ENCODE measurements around the gene SYNE3. TPM values are rescaled to one million over a fixed set of nuclear protein-coding genes. Genes with fewer than 3 reads are reported as not detected.
"Not testable (repeated sequence)": the region's sequence is repeated elsewhere in the genome, so short reads cannot be mapped to it uniquely, and the experiment has no call there.

SYNE3 gene
- total and polyA plus RNA-seq, 5 donors = 5.2 to 18.0 (median 12.4) TPM

- ATAC-seq = no peak
- WGBS = 63% methylated on average over 6 of the region's 6 CpGs
- peaks cover 27% of the 10 kb centered on the region for H3K4me1 ChIP-seq (ENCODE audit: control insufficient read depth, insufficient read depth, low read length)
- intact Hi-C loops (cut with DNase I) = no loop called here
- H3K4me3 ChIP-seq (ENCODE audit: low read length) = no peak overlapping the region
- DNase-seq = no peak
- H3K27ac ChIP-seq (ENCODE audit: low read length) = no peak overlapping the region
- no peaks in the 10 kb centered on the region for H3K9me3 ChIP-seq (ENCODE audit: control insufficient read depth, low read length)
- H3K27me3 ChIP-seq (ENCODE audit: control insufficient read depth, insufficient read depth) = no peaks in the 10 kb centered on the region
Observed at GRCh38 chr14:95513291-95513690, 3.2 kb downstream of the SYNE3 start.

DNA sequence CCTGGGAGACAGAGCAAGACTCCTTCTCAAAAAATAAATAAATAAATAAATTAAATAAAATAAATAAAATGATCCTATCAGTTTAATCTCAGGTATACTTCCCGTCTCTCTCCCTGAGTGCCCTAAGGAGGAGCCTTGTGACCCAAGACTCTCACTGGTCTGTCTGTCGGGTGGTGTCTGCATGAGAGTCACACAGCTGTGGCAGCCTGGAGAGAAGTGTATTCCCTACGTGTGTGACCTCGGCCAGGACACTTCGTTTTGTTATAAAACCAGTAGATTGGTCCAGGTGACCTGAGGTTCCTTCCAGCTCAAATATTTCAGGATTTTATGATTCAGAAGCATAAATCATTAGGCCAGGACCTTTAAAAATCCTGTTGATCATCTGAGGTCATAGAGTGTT, 4.8 kb downstream of the SYNE3 start:
- H3K4me1 ChIP-seq (ENCODE audit: control insufficient read depth, insufficient read depth, low read length) = peaks cover 23% of the 10 kb centered on the region
- DNase-seq (no peak), ATAC-seq (no peak)
- no peaks in the 10 kb centered on the region for H3K9me3 ChIP-seq (ENCODE audit: control insufficient read depth, low read length)
- 88% methylated on average over 5 of the region's 5 CpGs for WGBS
- no peaks in the 10 kb centered on the region for H3K27me3 ChIP-seq (ENCODE audit: control insufficient read depth, insufficient read depth)
- no peak overlapping the region for H3K27ac ChIP-seq (ENCODE audit: low read length)
- intact Hi-C loops (cut with DNase I) = no loop called here
- no peak overlapping the region for H3K4me3 ChIP-seq (ENCODE audit: low read length)

DNA sequence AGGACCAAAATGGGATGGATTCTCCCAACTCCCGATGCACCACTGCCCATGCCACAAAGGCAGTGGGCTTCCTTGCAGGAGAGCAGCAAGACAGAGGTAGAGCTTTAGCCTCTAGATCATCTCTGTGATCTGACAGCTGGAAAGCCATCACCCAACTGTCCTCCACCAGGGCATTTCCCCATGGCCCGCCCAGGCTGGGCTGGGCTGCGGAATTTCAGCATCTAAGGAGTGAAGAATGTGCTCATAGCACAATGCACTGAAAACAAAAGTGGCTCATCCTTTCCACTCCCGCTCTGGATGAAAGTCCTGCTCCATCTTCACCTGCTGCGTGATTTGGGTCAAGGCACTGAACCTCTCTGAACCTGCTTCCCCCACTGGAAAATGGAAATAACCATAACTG, 5.6 kb downstream of the SYNE3 start:
- DNase-seq (no peak), ATAC-seq (no peak)
- Histone ChIP-seq H3K4me3 (ENCODE audit: low read length) (no peak overlapping the region), H3K27ac (ENCODE audit: low read length) (no peak overlapping the region), H3K27me3 (ENCODE audit: control insufficient read depth, insufficient read depth) (no peaks in the 10 kb centered on the region), H3K9me3 (ENCODE audit: control insufficient read depth, low read length) (no peaks in the 10 kb centered on the region), H3K4me1 (ENCODE audit: control insufficient read depth, insufficient read depth, low read length) (peaks cover 22% of the 10 kb centered on the region)
- WGBS = 86% methylated on average over 5 of the region's 5 CpGs
- intact Hi-C loops (cut with DNase I) = no loop called here

GRCh38 chr14:95510344-95510743, 6.1 kb downstream of the SYNE3 start:
- H3K4me3 ChIP-seq (ENCODE audit: low read length); H3K9me3 ChIP-seq (ENCODE audit: control insufficient read depth, low read length); ATAC-seq; H3K27me3 ChIP-seq (ENCODE audit: control insufficient read depth, insufficient read depth); intact Hi-C loops (cut with DNase I); DNase-seq; H3K27ac ChIP-seq (ENCODE audit: low read length): not testable (repeated sequence)
- peaks cover 19% of the 10 kb centered on the region for H3K4me1 ChIP-seq (ENCODE audit: control insufficient read depth, insufficient read depth, low read length)
- WGBS = 77% methylated on average over 9 of the region's 9 CpGs

- no peaks in the 10 kb centered on the region for H3K27me3 ChIP-seq (ENCODE audit: control insufficient read depth, insufficient read depth)
- H3K9me3 ChIP-seq (ENCODE audit: control insufficient read depth, low read length) = no peaks in the 10 kb centered on the region
- ATAC-seq (no peak), DNase-seq (no peak)
- peaks cover 17% of the 10 kb centered on the region for H3K4me1 ChIP-seq (ENCODE audit: control insufficient read depth, insufficient read depth, low read length)
- no peak overlapping the region for H3K4me3 ChIP-seq (ENCODE audit: low read length)
- H3K27ac ChIP-seq (ENCODE audit: low read length) = no peak overlapping the region
- intact Hi-C loops (cut with DNase I) = no loop called here
- 77% methylated on average over 6 of the region's 6 CpGs for WGBS
Observed at GRCh38 chr14:95509495-95509894, 7.0 kb downstream of the SYNE3 start.

DNA sequence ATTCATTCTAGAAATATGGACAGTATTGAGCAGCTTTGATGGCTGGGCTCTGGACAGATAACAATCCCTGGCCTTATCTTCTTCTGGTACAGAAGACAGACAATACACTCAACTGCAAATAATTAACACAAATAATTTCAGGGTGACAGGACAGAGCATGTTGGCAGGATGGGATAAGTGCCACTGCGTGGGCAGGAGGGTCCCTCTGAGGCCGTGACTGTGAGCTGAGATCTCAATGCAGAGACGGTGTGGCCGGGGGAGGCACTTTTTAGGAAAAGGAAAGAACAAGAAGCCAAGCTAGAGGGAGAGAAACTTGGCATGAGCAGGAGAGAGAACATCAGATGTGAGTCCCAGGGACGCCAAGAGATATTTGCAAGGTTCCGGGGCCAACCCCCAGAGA, 8.1 kb downstream of the SYNE3 start:
- H3K4me3 ChIP-seq (ENCODE audit: low read length) = no peak overlapping the region
- no peaks in the 10 kb centered on the region for H3K27me3 ChIP-seq (ENCODE audit: control insufficient read depth, insufficient read depth)
- DNase-seq = peak in 1 of 3 donors; percentile 20
- peaks cover 20% of the 10 kb centered on the region for H3K4me1 ChIP-seq (ENCODE audit: control insufficient read depth, insufficient read depth, low read length)
- no peak for ATAC-seq
- intact Hi-C loops (cut with DNase I) = no loop called here
- WGBS = 62% methylated on average over 6 of the region's 6 CpGs
- no peak overlapping the region for H3K27ac ChIP-seq (ENCODE audit: low read length)
- no peaks in the 10 kb centered on the region for H3K9me3 ChIP-seq (ENCODE audit: control insufficient read depth, low read length)

GRCh38 chr14:95507701-95508103, 8.7 kb downstream of the SYNE3 start:
- no peaks in the 10 kb centered on the region for H3K9me3 ChIP-seq (ENCODE audit: control insufficient read depth, low read length)
- H3K4me3 ChIP-seq (ENCODE audit: low read length) = no peak overlapping the region
- DNase-seq (peak in 2 of 3 donors; percentile 53 to 62), ATAC-seq (peak; percentile 49 to 76)
- 41% methylated on average over 3 of the region's 3 CpGs for WGBS
- intact Hi-C loops (cut with DNase I) = no loop called here
- peaks cover 20% of the 10 kb centered on the region for H3K4me1 ChIP-seq (ENCODE audit: control insufficient read depth, insufficient read depth, low read length)
- no peaks in the 10 kb centered on the region for H3K27me3 ChIP-seq (ENCODE audit: control insufficient read depth, insufficient read depth)
- H3K27ac ChIP-seq (ENCODE audit: low read length) = peak overlapping the region; percentile 73

DNA sequence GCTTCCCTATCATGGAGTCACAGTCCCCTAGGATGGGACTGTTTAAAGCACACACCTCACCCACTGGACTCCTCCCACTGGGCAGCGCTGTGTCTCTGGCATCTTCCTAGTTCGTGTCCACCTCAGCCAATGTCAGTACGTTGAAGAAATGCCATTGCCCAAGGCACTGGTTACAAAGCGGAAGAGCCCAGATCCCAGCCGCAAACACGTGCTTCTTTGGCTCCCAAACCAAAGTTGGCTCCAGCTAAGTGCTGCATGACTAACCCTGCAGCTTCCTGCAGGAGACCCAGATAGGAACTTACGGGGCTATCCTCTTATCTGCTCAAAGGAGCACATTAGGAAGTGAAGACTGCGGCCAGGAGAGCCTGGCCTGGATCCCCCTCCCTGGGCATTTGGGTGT, 9.3 kb downstream of the SYNE3 start:
- Histone ChIP-seq H3K27ac (ENCODE audit: low read length) (peak overlapping the region; percentile 31), H3K9me3 (ENCODE audit: control insufficient read depth, low read length) (no peaks in the 10 kb centered on the region), H3K4me1 (ENCODE audit: control insufficient read depth, insufficient read depth, low read length) (peaks cover 24% of the 10 kb centered on the region), H3K27me3 (ENCODE audit: control insufficient read depth, insufficient read depth) (no peaks in the 10 kb centered on the region), H3K4me3 (ENCODE audit: low read length) (no peak overlapping the region)
- intact Hi-C loops (cut with DNase I) = no loop called here
- DNase-seq (peak; percentile 78 to 86 (median 85)), ATAC-seq (peak; percentile 90 to 95)
- WGBS = 12% methylated on average over 8 of the region's 8 CpGs

DNA sequence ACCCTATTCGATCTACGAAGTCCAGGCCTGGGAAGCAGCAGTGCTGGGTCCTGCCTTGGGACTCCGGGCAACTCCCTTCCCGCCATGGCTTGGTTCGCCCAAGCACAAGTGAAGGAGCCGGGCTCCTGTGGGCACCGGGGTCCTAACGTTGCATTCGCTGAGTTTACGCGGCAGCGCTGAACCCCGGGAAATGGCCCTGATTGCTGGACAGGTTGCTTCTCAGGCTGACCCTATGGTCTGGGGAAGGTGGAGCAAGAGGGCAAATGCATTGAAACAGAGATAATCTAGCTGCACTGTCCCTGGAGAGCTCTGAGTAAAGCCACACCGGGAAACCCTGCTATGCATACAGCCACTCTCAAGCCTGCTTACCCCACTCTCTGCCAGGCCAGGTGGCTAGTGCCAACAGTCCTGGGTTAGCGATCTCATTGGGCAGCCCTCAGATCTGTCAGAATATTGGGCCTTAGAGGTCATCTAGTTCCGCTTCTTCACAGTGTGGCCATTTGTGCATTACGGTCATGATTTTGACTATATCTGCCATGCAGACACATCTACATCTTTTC, 11.3 kb downstream of the SYNE3 start:
- DNase-seq (peak in 1 of 3 donors; percentile 33), ATAC-seq (no peak)
- no peaks in the 10 kb centered on the region for H3K27me3 ChIP-seq (ENCODE audit: control insufficient read depth, insufficient read depth)
- intact Hi-C loops (cut with DNase I) = no loop called here
- peaks cover 28% of the 10 kb centered on the region for H3K4me1 ChIP-seq (ENCODE audit: control insufficient read depth, insufficient read depth, low read length)
- no peak overlapping the region for H3K4me3 ChIP-seq (ENCODE audit: low read length)
- 88% methylated on average over 17 of the region's 17 CpGs for WGBS
- H3K27ac ChIP-seq (ENCODE audit: low read length) = no peak overlapping the region
- no peaks in the 10 kb centered on the region for H3K9me3 ChIP-seq (ENCODE audit: control insufficient read depth, low read length)

DNA sequence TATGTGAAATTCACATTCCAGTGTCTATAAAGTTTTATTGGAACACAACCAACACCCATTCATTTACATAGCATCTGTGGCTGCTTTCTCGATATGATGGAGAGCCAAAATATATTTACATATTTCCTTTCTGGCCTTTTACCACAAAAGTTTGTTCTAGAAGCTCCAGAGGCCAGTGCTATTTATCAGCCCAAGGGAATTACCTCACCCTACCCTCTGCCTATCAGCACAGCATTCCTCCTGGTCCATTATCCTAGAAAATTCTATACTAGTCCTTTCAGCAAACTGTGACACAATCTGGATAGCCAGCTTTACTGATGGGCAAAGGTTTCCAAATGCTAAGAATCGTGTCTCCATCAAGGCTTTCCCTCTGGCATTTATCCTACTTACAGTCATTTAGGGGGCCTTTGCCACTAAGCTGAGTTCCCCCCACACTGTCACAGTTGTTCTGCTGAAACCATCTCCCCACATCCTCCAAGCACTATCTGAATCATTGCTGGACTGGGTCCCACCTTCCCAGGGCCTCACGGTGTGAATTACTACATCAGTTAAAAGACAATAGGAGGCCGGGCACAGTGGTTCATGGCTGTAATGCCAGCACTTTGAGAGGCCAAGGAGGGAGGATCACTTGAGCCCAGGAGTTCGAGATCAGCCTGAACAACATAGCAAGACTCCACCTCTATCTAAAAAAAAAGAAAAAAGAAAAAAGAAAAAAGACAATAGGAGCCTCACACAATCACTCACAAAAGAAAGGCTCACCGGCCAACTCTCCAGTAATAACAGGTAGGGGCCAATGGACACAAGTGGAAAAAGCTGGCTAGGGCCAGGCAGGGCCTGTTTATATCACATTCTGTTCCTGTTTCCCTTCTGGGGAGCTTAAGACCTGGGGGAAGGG, 12.1 kb downstream of the SYNE3 start:
- Histone ChIP-seq H3K9me3 (ENCODE audit: control insufficient read depth, low read length) (no peaks in the 10 kb centered on the region), H3K4me1 (ENCODE audit: control insufficient read depth, insufficient read depth, low read length) (peaks cover 29% of the 10 kb centered on the region), H3K27me3 (ENCODE audit: control insufficient read depth, insufficient read depth) (no peaks in the 10 kb centered on the region), H3K4me3 (ENCODE audit: low read length) (no peak overlapping the region), H3K27ac (ENCODE audit: low read length) (peak overlapping the region; percentile 4)
- intact Hi-C loops (cut with DNase I) = no loop called here
- DNase-seq = peak in 1 of 3 donors; percentile 23
- 58% methylated on average over 6 of the region's 6 CpGs for WGBS
- ATAC-seq = peak in 1 of 2 donors; percentile 3

DNA sequence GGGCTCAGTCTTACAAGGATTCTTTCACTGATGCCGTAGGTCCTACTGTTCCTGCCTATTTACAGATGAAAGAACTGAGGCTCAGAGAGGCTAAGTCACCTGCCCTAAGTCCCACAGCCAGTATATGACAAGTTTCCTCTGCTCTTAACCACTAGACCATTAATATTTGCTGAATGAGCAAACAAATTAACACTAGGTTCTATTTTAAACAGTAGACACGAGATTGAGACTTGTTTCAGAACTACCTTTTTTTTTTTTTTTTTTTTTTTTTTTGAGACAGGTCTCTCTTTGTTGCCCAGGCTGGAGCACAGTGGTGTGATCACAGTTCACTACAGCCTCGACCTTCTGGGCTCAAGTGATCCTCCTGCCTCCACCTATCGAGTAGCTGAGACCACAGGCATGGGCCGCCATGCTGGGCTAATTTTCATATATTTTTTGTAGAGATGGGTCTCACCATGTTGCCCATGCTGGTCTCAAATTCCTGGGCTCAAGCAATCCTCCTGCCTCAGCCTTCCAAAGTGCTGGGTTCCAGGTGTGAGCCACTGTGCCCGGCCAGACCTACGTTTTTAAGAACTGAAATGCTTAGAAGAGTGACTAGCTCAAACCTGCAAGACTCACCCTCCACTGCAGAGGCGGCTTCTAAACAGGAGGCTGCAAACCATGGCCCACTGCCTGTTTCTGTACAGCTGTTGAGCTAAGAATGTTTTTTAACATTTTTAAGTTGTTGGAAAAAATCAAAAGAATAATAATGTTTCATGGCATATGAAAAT, 12.9 kb downstream of the SYNE3 start:
- DNase-seq (peak in 1 of 3 donors; percentile 40), ATAC-seq (no peak)
- Histone ChIP-seq H3K4me3 (ENCODE audit: low read length) (no peak overlapping the region), H3K4me1 (ENCODE audit: control insufficient read depth, insufficient read depth, low read length) (peaks cover 29% of the 10 kb centered on the region), H3K9me3 (ENCODE audit: control insufficient read depth, low read length) (no peaks in the 10 kb centered on the region), H3K27me3 (ENCODE audit: control insufficient read depth, insufficient read depth) (no peaks in the 10 kb centered on the region), H3K27ac (ENCODE audit: low read length) (no peak overlapping the region)
- 85% methylated on average over 8 of the region's 8 CpGs for WGBS
- intact Hi-C loops (cut with DNase I) = no loop called here
